ENCODE results near the gene SV2C.

SV2C gene

GRCh38 chr5:76273206-76273885 is 190.2 kb downstream of the SV2C start:
- ChIA-PET POLR2A (no interaction called here), CTCF (interaction anchor here (0.7 kb wide), 2 partner anchors 13 to 32 kb away, joined by 3 to 4 read pairs; no protein-coding TSS in a partner anchor)
- TF ChIP-seq ZIC2 (tag by site-specific recombination; IDR thresholded peaks at IDR 0.05) (no peak), ZNF133 (tag by site-specific recombination; IDR thresholded peaks at IDR 0.05) (peak; percentile 85)
- Histone ChIP-seq H3K27ac (ENCODE audit: extremely low read depth, low read depth, low read length) (no peak overlapping the region), H3K9me3 (ENCODE audit: control insufficient read depth, insufficient read depth, low read depth, low read length) (no peaks in the 10 kb centered on the region), H3K4me3 (ENCODE audit: low read depth, low read length) (no peak overlapping the region), H3K36me3 (ENCODE audit: control insufficient read depth in 2 of 2, insufficient read depth in 1 of 2, low read length in 2 of 2) (no peaks in the 10 kb centered on the region), H3K4me1 (ENCODE audit: control insufficient read depth, insufficient read depth, low read length) (no peaks in the 10 kb centered on the region)

- no peaks in the 10 kb centered on the region for H3K36me3 ChIP-seq (ENCODE audit: control insufficient read depth in 2 of 2, insufficient read depth in 1 of 2, low read length in 2 of 2)
- no peaks in the 10 kb centered on the region for H3K9me3 ChIP-seq (ENCODE audit: control insufficient read depth, insufficient read depth, low read depth, low read length)
- no peak overlapping the region for H3K27ac ChIP-seq (ENCODE audit: extremely low read depth, low read depth, low read length)
- ChIA-PET POLR2A (no interaction called here), CTCF (interaction anchor here (0.7 kb wide), 2 partner anchors 31 to 896 kb away, joined by 4 read pairs; no protein-coding TSS in a partner anchor)
- no peak for TF ChIP-seq ZBTB21 (tag by site-specific recombination; IDR thresholded peaks at IDR 0.05)
- TF ChIP-seq ZNF704 (tag by site-specific recombination; IDR thresholded peaks at IDR 0.05), result no peak
- no peak for TF ChIP-seq ZNF837 (tag by site-specific recombination; IDR thresholded peaks at IDR 0.05)
- TF ChIP-seq ZNF76 (tag by site-specific recombination; IDR thresholded peaks at IDR 0.05; ENCODE audit: borderline replicate concordance, low read depth), result no peak
- TF ChIP-seq HOXD13 (CRISPR knock-in tag; IDR thresholded peaks at IDR 0.05; ENCODE audit: borderline replicate concordance), result no peak
- no peak for TF ChIP-seq KLF9 (tag by site-specific recombination; IDR thresholded peaks at IDR 0.05; ENCODE audit: low read depth)
- no peak for TF ChIP-seq ZNF707 (tag by site-specific recombination; IDR thresholded peaks at IDR 0.05)
- no peak for TF ChIP-seq ZNF148 (tag by site-specific recombination; IDR thresholded peaks at IDR 0.05; ENCODE audit: borderline replicate concordance)
- no peak overlapping the region for H3K4me3 ChIP-seq (ENCODE audit: low read depth, low read length)
- H3K4me1 ChIP-seq (ENCODE audit: control insufficient read depth, insufficient read depth, low read length), result no peaks in the 10 kb centered on the region
Measured at GRCh38 chr5:76274571-76274970, 191.4 kb downstream of the SV2C start.

- Histone ChIP-seq H3K4me3 (ENCODE audit: low read depth, low read length) (no peak overlapping the region), H3K36me3 (ENCODE audit: control insufficient read depth in 2 of 2, insufficient read depth in 1 of 2, low read length in 2 of 2) (no peaks in the 10 kb centered on the region), H3K9me3 (ENCODE audit: control insufficient read depth, insufficient read depth, low read depth, low read length) (no peaks in the 10 kb centered on the region), H3K27ac (ENCODE audit: extremely low read depth, low read depth, low read length) (no peak overlapping the region), H3K4me1 (ENCODE audit: control insufficient read depth, insufficient read depth, low read length) (no peaks in the 10 kb centered on the region)
- POLR2A ChIA-PET, result no interaction called here
- TF ChIP-seq IKZF3 (tag by site-specific recombination; IDR thresholded peaks at IDR 0.05) (no peak), ZBTB48 (tag by site-specific recombination; IDR thresholded peaks at IDR 0.05) (no peak), ZNF426 (tag by site-specific recombination; IDR thresholded peaks at IDR 0.05) (no peak)
- CTCF ChIA-PET, result interaction anchor here (0.8 kb wide), 1 partner anchor 204 kb away, joined by 4 read pairs; no protein-coding TSS in a partner anchor
Measured at GRCh38 chr5:76277736-76278135, 194.6 kb downstream of the SV2C start.

GRCh38 chr5:76278261-76278789 is 195.1 kb downstream of the SV2C start:
- Histone ChIP-seq H3K9me3 (ENCODE audit: control insufficient read depth, insufficient read depth, low read depth, low read length) (no peaks in the 10 kb centered on the region), H3K36me3 (ENCODE audit: control insufficient read depth in 2 of 2, insufficient read depth in 1 of 2, low read length in 2 of 2) (no peaks in the 10 kb centered on the region), H3K4me1 (ENCODE audit: control insufficient read depth, insufficient read depth, low read length) (no peaks in the 10 kb centered on the region), H3K4me3 (ENCODE audit: low read depth, low read length) (no peak overlapping the region), H3K27ac (ENCODE audit: extremely low read depth, low read depth, low read length) (no peak overlapping the region)
- ChIA-PET POLR2A (no interaction called here), CTCF (interaction anchor here (0.8 kb wide), 2 partner anchors 204 to 241 kb away, joined by 3 to 4 read pairs; no protein-coding TSS in a partner anchor)
- TF ChIP-seq ZNF157 (tag by site-specific recombination; IDR thresholded peaks at IDR 0.05), result no peak
- TF ChIP-seq ZXDB (tag by site-specific recombination; IDR thresholded peaks at IDR 0.05), result no peak
- no peak for TF ChIP-seq ZNF768 (tag by site-specific recombination; IDR thresholded peaks at IDR 0.05)
- no peak for TF ChIP-seq ZNF433 (tag by site-specific recombination; IDR thresholded peaks at IDR 0.05; ENCODE audit: low read depth)

Data from HEK293 (cell line).